GM12873 (cell line): Measurements from ENCODE around the gene CLDN20.

Experiments used
- CTCF ChIP-seq: IDR thresholded peaks from 2 replicates; pipeline ENCODE4 v1.5.1; 2012; ENCODE audit warnings: low read depth, mild to moderate bottlenecking, moderate library complexity, low read length, control low read depth; ENCODE audit not compliant: insufficient read depth; ENCODE audit errors: missing control alignments

CLDN20 gene, protein sequence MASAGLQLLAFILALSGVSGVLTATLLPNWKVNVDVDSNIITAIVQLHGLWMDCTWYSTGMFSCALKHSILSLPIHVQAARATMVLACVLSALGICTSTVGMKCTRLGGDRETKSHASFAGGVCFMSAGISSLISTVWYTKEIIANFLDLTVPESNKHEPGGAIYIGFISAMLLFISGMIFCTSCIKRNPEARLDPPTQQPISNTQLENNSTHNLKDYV

GRCh38 chr6:155263373-155264063, at the start of gene CLDN20:
TSS of gene CLDN20 (plus strand) at chr6:155264013. CDS start at chr6:155275720, 11,707 bp downstream.
- TF ChIP-seq CTCF, result no peak

- no peak for TF ChIP-seq CTCF
Observed at GRCh38 chr6:155215906-155216305, 47.9 kb upstream of the CLDN20 start.

DNA sequence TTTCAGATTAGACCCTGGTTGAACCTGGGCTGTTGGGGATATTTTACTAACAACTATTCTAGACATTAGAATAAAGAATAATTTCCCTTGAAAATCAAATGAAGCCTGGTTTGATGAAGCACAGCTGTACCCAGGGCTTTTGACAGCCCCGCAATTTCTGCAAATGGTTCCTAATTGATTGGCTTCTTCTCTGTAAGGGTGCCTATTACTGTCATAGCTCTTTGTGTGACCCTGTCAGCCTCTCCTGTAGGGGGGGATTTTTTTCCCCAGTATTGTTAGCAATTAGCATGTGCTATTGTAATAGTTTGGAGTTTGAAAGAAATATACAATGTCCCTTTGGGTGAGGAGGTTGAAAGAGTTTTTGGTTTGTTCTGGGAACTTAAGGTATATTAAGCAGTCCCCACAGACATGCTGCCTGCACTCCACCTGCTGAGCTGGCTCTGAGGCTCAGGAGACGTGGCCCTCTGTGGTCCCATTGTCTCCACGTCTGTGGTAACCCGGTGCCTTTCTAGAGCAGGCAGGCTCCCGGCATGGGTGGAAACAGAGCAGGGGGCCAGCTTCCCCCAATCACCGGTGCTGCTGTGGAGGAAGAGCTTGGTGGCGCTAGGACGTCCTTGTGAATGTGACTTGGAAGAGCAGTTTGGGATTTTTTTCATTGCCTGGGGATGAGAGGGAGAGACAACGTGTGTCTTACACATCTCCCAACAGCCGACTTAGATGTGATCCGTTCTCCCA, 47.3 kb upstream of the CLDN20 start:
- TF ChIP-seq CTCF, result no peak

GRCh38 chr6:155219299-155219698, 44.5 kb upstream of the CLDN20 start:
- TF ChIP-seq CTCF, result no peak

DNA sequence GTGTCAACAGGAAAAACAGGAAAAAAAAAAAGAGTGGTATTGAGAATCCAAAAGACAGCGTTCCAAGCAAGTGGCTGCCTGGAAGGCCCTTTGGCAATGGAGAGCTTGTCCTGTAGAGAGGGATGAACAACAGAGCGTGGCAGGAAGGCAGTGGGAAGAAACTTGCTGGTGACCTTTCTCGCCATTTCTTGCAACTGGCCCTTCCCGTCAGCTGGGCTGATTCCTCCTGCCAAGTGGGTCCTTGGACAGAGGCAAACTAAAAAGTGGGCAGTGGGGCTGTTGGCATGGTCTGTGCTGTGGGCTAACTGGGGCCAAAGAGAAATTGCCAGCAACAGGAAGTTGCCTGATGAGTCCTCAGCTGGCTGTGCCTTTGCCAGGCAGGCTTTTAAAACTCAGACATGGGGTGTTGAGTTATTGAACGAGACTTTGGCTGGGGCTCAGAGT, 43.9 kb upstream of the CLDN20 start:
- TF ChIP-seq CTCF, result no peak

- TF ChIP-seq CTCF, result no peak
Observed at GRCh38 chr6:155221086-155221485, 42.7 kb upstream of the CLDN20 start.

DNA sequence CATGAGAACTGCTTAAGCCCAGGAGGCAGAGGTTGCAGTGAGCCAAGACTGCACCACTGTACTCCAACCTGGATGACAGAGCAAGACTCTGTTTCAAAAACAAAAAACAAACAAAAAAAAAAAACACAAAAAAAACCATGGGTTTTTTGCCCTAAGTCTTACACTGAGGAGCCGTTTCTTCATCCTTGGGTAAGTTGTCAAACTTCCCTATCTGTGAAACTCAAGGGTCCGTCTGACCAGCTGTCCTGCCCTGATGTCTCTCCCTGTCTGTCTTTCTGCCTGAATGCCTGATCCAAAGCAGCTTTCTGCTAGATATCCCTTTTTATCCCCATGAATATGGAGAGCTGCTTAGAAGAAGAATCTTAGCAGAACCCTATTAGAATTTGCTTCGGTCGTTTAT, 41.3 kb upstream of the CLDN20 start:
- TF ChIP-seq CTCF, result no peak
